MCF 10A (cell line): ENCODE measurements around the gene OR6X1. TPM values are rescaled to one million over a fixed set of nuclear protein-coding genes. Genes with fewer than 3 reads are reported as not detected.

Source experiments
- BruUV-seq: library from RNA; stranded (reverse); fragments of 400-500 nt; replicated peaks from 2 replicates; lab custom pipeline; 2021; lab: Mats Ljungman, UMichigan
- CTCF ChIA-PET: fragments of 300-600 bp; sonication (Branson Sonifier 250); formaldehyde crosslinking; extraction: SDS; loops from one replicate; lab custom pipeline; 2021; ENCODE audit warnings: antibody characterized with exemption, inconsistent platforms; lab: Yijun Ruan, JAX
- POLR2A ChIA-PET: fragments of 300-600, 350-650 bp; sonication (Branson Sonifier 250); formaldehyde crosslinking; extraction: SDS; loops from one replicate; lab custom pipeline; 2020; ENCODE audit warnings: antibody characterized with exemption, inconsistent platforms; lab: Yijun Ruan, JAX
- DNase-seq: peaks from one replicate; pipeline ENCODE4 v3.0.0-alpha.2; 2018; ENCODE audit not compliant: unreplicated experiment
- H3K27ac Mint-ChIP-seq: one replicate; pipeline ENCODE4 v1.8.0; 2022; ENCODE audit warnings: mild to moderate bottlenecking, low read depth, mixed read lengths; ENCODE audit not compliant: unreplicated experiment
- H3K27me3 Mint-ChIP-seq: one replicate; pipeline ENCODE4 v1.8.0; 2022; ENCODE audit warnings: mixed read lengths; ENCODE audit not compliant: insufficient read depth, unreplicated experiment
- H3K36me3 Mint-ChIP-seq: one replicate; pipeline ENCODE4 v1.8.0; 2022; ENCODE audit warnings: mild to moderate bottlenecking, moderate library complexity, mixed read lengths; ENCODE audit not compliant: insufficient read depth, unreplicated experiment
- H3K4me1 Mint-ChIP-seq: one replicate; pipeline ENCODE4 v1.8.0; 2022; ENCODE audit warnings: mixed read lengths; ENCODE audit not compliant: insufficient read depth, unreplicated experiment
- H3K4me3 Mint-ChIP-seq: one replicate; pipeline ENCODE4 v1.8.0; 2022; ENCODE audit warnings: mild to moderate bottlenecking, moderate library complexity, mixed read lengths; ENCODE audit not compliant: unreplicated experiment
- H3K9me3 Mint-ChIP-seq: one replicate; pipeline ENCODE4 v1.8.0; 2022; ENCODE audit warnings: mixed read lengths; ENCODE audit not compliant: unreplicated experiment
- intact Hi-C: fragments of 100-400 bp; cut with micrococcal nuclease; formaldehyde crosslinking; loops from 2 replicates; pipeline ENCODE4 v1.14.1; 2022
- total RNA-seq: library from RNA; stranded (reverse); gene quantifications from 2 replicates; pipeline ENCODE4 v1.2.3, GENCODE V29; 2022
- TF ChIP-seq, protein P1 (sequence below): fragments of 200-600 bp; IDR thresholded peaks from one replicate; pipeline ENCODE4 v1.8.0; 2022; ENCODE audit warnings: antibody characterized with exemption, mild to moderate bottlenecking; ENCODE audit not compliant: unreplicated experiment

OR6X1 gene
- total RNA-seq, 1 experiment from 2014 or later, result not detected

DNA sequence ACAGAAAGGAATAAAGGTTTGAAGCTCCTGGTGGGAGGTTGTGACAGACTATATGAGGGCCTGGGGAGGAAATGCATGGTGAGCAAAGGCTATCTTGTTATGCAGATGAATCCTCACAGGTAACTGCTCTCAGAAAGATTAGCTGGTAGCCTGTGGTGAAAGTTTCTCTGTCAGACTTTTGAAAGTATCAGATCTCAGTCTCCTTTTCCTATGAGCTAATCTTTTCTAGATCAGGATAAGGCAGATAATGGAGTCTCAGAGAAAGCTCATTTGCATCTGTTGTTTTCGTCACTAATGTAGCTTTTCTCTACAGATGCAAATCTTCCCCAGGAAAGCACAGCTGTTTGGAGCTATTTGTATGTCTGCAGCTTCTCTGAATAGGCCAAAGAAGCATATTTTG is 21.0 kb upstream of the OR6X1 start:
- no peaks in the 10 kb centered on the region for H3K27me3 Mint-ChIP-seq
- POLR2A ChIA-PET, result interaction anchor here (0.6 to 0.7 kb wide), 2 partner anchors 388 to 847 kb away, joined by 3 read pairs; partner anchors contain the start of gene TBRG1
- H3K4me3 Mint-ChIP-seq, result no peak overlapping the region
- no peaks in the 10 kb centered on the region for H3K9me3 Mint-ChIP-seq
- BruUV-seq, result no TSS peak
- TF ChIP-seq, protein P1, sequence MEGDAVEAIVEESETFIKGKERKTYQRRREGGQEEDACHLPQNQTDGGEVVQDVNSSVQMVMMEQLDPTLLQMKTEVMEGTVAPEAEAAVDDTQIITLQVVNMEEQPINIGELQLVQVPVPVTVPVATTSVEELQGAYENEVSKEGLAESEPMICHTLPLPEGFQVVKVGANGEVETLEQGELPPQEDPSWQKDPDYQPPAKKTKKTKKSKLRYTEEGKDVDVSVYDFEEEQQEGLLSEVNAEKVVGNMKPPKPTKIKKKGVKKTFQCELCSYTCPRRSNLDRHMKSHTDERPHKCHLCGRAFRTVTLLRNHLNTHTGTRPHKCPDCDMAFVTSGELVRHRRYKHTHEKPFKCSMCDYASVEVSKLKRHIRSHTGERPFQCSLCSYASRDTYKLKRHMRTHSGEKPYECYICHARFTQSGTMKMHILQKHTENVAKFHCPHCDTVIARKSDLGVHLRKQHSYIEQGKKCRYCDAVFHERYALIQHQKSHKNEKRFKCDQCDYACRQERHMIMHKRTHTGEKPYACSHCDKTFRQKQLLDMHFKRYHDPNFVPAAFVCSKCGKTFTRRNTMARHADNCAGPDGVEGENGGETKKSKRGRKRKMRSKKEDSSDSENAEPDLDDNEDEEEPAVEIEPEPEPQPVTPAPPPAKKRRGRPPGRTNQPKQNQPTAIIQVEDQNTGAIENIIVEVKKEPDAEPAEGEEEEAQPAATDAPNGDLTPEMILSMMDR, result no peak
- H3K36me3 Mint-ChIP-seq, result no peaks in the 10 kb centered on the region
- no peak overlapping the region for H3K27ac Mint-ChIP-seq
- intact Hi-C loops, result no loop called here
- H3K4me1 Mint-ChIP-seq, result no peaks in the 10 kb centered on the region
- no peak for DNase-seq
- CTCF ChIA-PET, result no interaction called here

DNA sequence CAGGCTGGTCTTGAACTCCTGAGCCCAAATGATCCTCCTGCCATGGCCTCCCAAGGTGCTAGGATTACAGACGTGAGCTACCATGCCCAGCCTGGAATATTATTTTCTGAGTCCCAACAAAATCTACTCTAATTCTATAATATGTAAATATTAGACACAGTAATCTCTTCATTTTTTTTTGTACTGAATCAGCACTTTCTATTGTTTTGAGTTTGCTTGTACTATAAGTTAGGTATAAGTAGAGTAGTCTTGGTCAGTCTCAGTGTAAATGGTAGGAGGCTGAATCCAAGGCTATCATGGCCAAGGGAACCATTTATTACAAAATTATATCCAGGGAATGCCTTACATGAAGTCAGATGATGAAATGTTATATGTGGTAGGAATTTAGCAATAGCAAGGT is 19.6 kb upstream of the OR6X1 start:
- Mint-ChIP-seq H3K27ac (no peak overlapping the region), H3K4me3 (no peak overlapping the region), H3K27me3 (no peaks in the 10 kb centered on the region), H3K9me3 (no peaks in the 10 kb centered on the region), H3K36me3 (no peaks in the 10 kb centered on the region), H3K4me1 (peaks cover under 1% of the 10 kb centered on the region)
- BruUV-seq, result no TSS peak
- no peak for DNase-seq
- TF ChIP-seq, protein P1, result no peak
- CTCF ChIA-PET, result no interaction called here
- intact Hi-C loops, result no loop called here
- POLR2A ChIA-PET, result no interaction called here

DNA sequence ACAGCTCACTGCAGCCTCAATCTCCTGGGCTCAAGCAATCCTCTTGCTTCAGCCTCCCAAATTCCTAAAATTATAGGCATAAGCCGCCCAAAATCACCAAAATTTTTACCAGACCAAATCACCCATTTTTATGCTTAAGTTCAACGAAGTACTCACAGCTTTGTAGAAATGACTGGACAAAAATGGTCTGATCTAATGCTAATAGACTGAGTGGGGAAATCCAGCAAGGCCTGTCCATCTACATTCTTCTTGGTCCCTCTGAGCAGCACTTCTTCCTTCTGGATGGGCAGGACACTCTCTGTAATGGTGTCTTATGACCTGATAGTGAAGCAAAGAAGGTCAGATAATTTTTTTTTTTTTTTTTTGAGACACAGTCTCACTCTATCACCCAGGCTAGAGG is 18.7 kb upstream of the OR6X1 start:
- DNase-seq, result no peak
- Mint-ChIP-seq H3K27ac (no peak overlapping the region), H3K36me3 (no peaks in the 10 kb centered on the region), H3K4me1 (peaks cover 7% of the 10 kb centered on the region), H3K4me3 (no peak overlapping the region), H3K27me3 (no peaks in the 10 kb centered on the region), H3K9me3 (no peaks in the 10 kb centered on the region)
- ChIA-PET POLR2A (no interaction called here), CTCF (interaction anchor here (0.6 kb wide), 1 partner anchor 196 kb away, joined by 3 read pairs; no protein-coding TSS in a partner anchor)
- intact Hi-C loops, result no loop called here
- no TSS peak for BruUV-seq
- TF ChIP-seq, protein P1, result no peak

DNA sequence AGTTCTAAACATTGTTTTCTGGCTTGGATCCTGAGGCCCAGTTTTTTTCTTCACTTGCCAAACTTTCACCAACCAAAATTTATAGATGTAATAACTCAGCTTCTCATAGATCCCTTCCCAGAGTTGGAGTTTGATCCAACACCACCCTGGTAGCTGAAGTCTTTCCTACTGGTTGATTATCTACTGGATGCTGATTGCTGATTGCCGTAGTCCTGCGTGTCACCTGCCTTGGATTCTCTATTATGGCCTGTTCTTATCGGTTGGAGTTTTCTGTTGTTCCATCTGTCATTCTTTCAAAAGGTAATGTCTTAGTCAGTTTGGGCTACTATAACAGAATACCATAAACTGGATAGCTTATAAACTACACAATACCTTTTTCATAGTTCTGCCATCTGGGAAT is 17.3 kb upstream of the OR6X1 start:
- CTCF ChIA-PET, result interaction anchor here (0.5 kb wide), 1 partner anchor 555 kb away, joined by 3 read pairs; no protein-coding TSS in a partner anchor
- no peaks in the 10 kb centered on the region for H3K27me3 Mint-ChIP-seq

More for the DNA sequence above, 17.3 kb upstream of the OR6X1 start:
- intact Hi-C loops, result no loop called here
- TF ChIP-seq, protein P1, result no peak
- H3K4me3 Mint-ChIP-seq, result no peak overlapping the region
- no peaks in the 10 kb centered on the region for H3K36me3 Mint-ChIP-seq
- H3K9me3 Mint-ChIP-seq, result no peaks in the 10 kb centered on the region
- H3K4me1 Mint-ChIP-seq, result peaks cover 7% of the 10 kb centered on the region
- no peak for DNase-seq
- H3K27ac Mint-ChIP-seq, result no peak overlapping the region
- no TSS peak for BruUV-seq
- POLR2A ChIA-PET, result interaction anchor here (0.6 kb wide), 1 partner anchor 187 kb away, joined by 3 read pairs; no protein-coding TSS in a partner anchor
